Trophoblast cell (in vitro differentiated cells and primary cell): ENCODE results near the gene TNFSF11.

Source experiments
- DNase-seq, 2 donors: peaks; one replicate each; pipeline ENCODE4 v3.0.0-alpha.2; 2016
- H2AFZ ChIP-seq: 2 replicates; pipeline ENCODE4 v1.6.1; 2013; ENCODE audit warnings: low read length, moderate library complexity, mild to moderate bottlenecking; ENCODE audit not compliant: insufficient read depth, poor library complexity
- H2AK5ac ChIP-seq: 2 replicates; pipeline ENCODE4 v1.6.1; 2013; ENCODE audit warnings: mild to moderate bottlenecking, low read length
- H2BK120ac ChIP-seq: 2 replicates; pipeline ENCODE4 v1.6.1; 2013; ENCODE audit warnings: low read length, mild to moderate bottlenecking, moderate library complexity; ENCODE audit not compliant: insufficient read depth, poor library complexity
- H2BK12ac ChIP-seq: 2 replicates; pipeline ENCODE4 v1.6.1; 2013; ENCODE audit warnings: mild to moderate bottlenecking, low read length, moderate library complexity
- H2BK5ac ChIP-seq: 2 replicates; pipeline ENCODE4 v1.6.1; 2013; ENCODE audit warnings: low read length, low read depth, moderate library complexity, mild to moderate bottlenecking; ENCODE audit not compliant: poor library complexity
- H3K14ac ChIP-seq: 2 replicates; pipeline ENCODE4 v1.6.1; 2013; ENCODE audit warnings: mild to moderate bottlenecking, low read length
- H3K18ac ChIP-seq: 2 replicates; pipeline ENCODE4 v1.6.1; 2013; ENCODE audit warnings: mild to moderate bottlenecking, low read length
- H3K23ac ChIP-seq: 2 replicates; pipeline ENCODE4 v1.6.1; 2013; ENCODE audit warnings: low read length
- H3K27ac ChIP-seq: 2 replicates; pipeline ENCODE4 v1.5.1; 2013; ENCODE audit warnings: low read depth, mild to moderate bottlenecking, inconsistent platforms, low read length, moderate library complexity
- H3K27me3 ChIP-seq: 2 replicates; pipeline ENCODE4 v1.6.1; 2013; ENCODE audit warnings: inconsistent platforms, mild to moderate bottlenecking, low read length, moderate library complexity; ENCODE audit not compliant: insufficient read depth
- H3K36me3 ChIP-seq, 2 experiments: 1 replicate in 1 of 2; 2 replicates in 1 of 2; pipeline ENCODE4 v1.6.1; 2013; ENCODE audit warnings: low read length in 2 of 2, mild to moderate bottlenecking in 2 of 2, moderate library complexity in 1 of 2; ENCODE audit not compliant: insufficient read depth in 2 of 2, control insufficient read depth in 1 of 2
- H3K4ac ChIP-seq: 2 replicates; pipeline ENCODE4 v1.6.1; 2013; ENCODE audit warnings: low read depth, mild to moderate bottlenecking, low read length, moderate library complexity
- H3K4me1 ChIP-seq, 2 experiments: 1 replicate in 1 of 2; 2 replicates in 1 of 2; pipeline ENCODE4 v1.6.1; 2013; ENCODE audit warnings: low read length in 2 of 2, mild to moderate bottlenecking in 2 of 2, moderate library complexity in 1 of 2; ENCODE audit not compliant: insufficient read depth in 2 of 2, control insufficient read depth in 1 of 2
- H3K4me2 ChIP-seq: 2 replicates; pipeline ENCODE4 v1.6.1; 2013; ENCODE audit warnings: inconsistent platforms, mild to moderate bottlenecking, low read length, moderate library complexity
- H3K4me3 ChIP-seq: 2 replicates; pipeline ENCODE4 v1.5.1; 2013; ENCODE audit warnings: mild to moderate bottlenecking, low read depth, low read length, inconsistent platforms
- H3K79me1 ChIP-seq: one replicate; pipeline ENCODE4 v1.6.1; 2013; ENCODE audit warnings: low read length
- H3K79me2 ChIP-seq: 2 replicates; pipeline ENCODE4 v1.6.1; 2013; ENCODE audit warnings: low read length, mild to moderate bottlenecking; ENCODE audit not compliant: control insufficient read depth, insufficient read depth, poor library complexity
- H3K9ac ChIP-seq: 2 replicates; pipeline ENCODE4 v1.6.1; 2013; ENCODE audit warnings: mild to moderate bottlenecking, low read length
- H3K9me3 ChIP-seq: 2 replicates; pipeline ENCODE4 v1.6.1; 2013; ENCODE audit warnings: low read depth, mild to moderate bottlenecking, control low read depth, inconsistent platforms, low read length; ENCODE audit not compliant: insufficient read depth
- H4K12ac ChIP-seq: 2 replicates; pipeline ENCODE4 v1.6.1; 2013; ENCODE audit warnings: low read depth, mild to moderate bottlenecking, low read length, moderate library complexity
- H4K8ac ChIP-seq: 2 replicates; pipeline ENCODE4 v1.6.1; 2013; ENCODE audit warnings: low read depth, mild to moderate bottlenecking, low read length, moderate library complexity
- H4K91ac ChIP-seq: one replicate; pipeline ENCODE4 v1.6.1; 2013; ENCODE audit warnings: low read depth, mild to moderate bottlenecking, low read length, moderate library complexity
- WGBS: extraction: QIAGEN DNeasy Blood & Tissue Kit; methylation state at CpG from one replicate; pipeline ENCODE4 v1.1.7; 2013; ENCODE audit warnings: missing lambda C conversion rate; ENCODE audit not compliant: insufficient read length, insufficient coverage; ENCODE audit errors: extremely low coverage; 5-methylcytosine and 5-hydroxymethylcytosine counted together

Gene TNFSF11

DNA sequence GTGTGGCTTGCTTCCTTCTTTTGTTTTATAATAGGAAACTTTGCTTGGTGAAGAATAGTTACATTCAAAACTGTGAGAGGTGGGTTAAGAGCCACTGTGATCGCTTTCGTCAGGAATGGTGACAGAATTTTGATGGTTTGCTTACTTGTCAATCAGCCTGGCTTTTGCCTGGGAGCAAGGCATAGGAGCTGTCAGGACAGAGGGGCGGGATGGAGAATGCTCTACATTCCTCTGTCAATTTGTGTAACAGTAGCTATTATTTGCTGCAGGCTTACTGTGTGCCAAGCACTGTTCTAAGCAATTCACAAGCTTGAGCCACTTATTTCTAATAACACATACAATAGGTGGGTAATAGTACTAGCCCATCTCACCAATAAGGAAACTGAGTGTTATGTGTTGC is 28.1 kb upstream of the TNFSF11 start:
- no CpG with 5 or more reads among the region's 3 CpGs for WGBS
- Histone ChIP-seq H3K4me1 (no peaks in the 10 kb centered on the region), H3K4me3 (no peak overlapping the region), H2BK12ac (no peak overlapping the region), H3K9ac (no peak overlapping the region), H4K8ac (no peak overlapping the region), H3K23ac (no peak overlapping the region), H3K18ac (no peak overlapping the region), H3K79me2 (no peaks in the 10 kb centered on the region), H3K79me1 (no peaks in the 10 kb centered on the region), H4K12ac (no peak overlapping the region), H3K4ac (no peak overlapping the region), H2BK120ac (no peak overlapping the region), H3K4me2 (no peak overlapping the region), H3K14ac (no peak overlapping the region), H3K36me3 (no peaks in the 10 kb centered on the region), H4K91ac (no peak overlapping the region), H3K27ac (no peak overlapping the region), H3K9me3 (peaks cover 3% of the 10 kb centered on the region), H3K27me3 (no peaks in the 10 kb centered on the region), H2BK5ac (no peak overlapping the region), H2AFZ (no peak overlapping the region), H2AK5ac (no peak overlapping the region)
- no peak for DNase-seq

DNA sequence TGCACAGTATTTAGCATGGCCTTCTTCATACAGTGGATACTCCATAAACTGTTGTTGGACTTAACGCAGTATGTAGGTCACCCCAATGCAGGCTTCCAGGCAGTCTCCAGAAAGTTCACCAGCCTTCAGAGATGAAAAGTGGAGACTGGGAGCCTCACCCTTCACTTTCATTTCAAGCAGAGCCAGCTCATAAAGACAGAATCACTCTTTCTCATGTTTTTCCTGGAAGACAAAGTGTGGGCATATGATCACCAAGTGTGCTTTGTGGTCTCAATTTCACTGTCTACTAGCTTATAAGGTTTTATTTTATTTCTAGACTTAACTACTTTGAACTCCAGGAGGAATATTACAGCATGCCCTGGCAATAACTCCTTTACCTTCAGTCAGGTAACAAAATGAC is 26.3 kb upstream of the TNFSF11 start:
- Histone ChIP-seq H2BK120ac (no peak overlapping the region), H3K23ac (no peak overlapping the region), H4K91ac (no peak overlapping the region)

DNA sequence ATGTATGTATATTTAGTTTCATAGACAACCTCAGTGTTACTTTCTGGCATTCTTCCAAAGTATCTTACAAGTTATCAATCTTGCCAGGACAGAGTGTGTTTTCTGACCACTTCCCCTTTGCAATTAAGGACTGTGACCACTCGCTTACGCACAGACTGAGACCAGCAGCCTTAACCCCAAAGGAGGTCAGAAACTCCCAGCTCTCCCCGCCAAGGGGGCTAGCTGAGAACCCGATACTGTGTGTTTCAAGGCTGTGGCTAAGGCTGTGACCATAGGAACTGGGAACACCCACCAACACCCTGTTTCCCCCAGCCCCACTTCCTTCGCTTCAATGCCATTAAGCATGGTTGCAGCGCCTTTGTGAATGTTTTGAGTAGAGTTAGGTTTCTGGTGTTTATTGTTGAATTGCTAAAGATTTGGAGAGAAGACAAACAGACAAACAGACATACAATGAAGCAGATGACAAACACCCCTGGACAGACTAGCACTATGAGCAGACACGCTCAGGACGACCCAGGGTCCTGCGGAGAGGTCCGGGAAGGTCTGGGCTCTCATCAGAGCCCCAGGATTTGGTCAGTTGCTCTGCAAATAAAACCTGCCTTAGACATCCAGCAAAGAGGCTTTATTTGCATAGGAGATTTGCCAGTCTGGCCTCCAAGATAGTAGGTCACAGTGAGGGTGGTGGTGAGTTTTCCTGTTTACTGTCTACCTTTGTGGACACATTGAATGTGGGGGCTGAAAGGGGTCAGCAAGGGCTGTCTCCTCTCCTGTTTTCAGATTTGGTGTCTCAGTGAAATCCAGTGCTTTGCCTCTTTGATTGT is 25.0 kb upstream of the TNFSF11 start:
- no peak overlapping the region for H2BK120ac ChIP-seq
- H3K4me2 ChIP-seq = no peak overlapping the region
- H3K79me1 ChIP-seq = no peaks in the 10 kb centered on the region
- H4K12ac ChIP-seq = no peak overlapping the region
- no peak overlapping the region for H3K27ac ChIP-seq
- no peak overlapping the region for H2BK5ac ChIP-seq
- no peak overlapping the region for H3K23ac ChIP-seq
- no peak overlapping the region for H2AFZ ChIP-seq
- DNase-seq = peak; percentile 9 to 12
- H4K8ac ChIP-seq = no peak overlapping the region
- H3K79me2 ChIP-seq = no peaks in the 10 kb centered on the region
- no peak overlapping the region for H3K4me3 ChIP-seq
- no peak overlapping the region for H3K18ac ChIP-seq
- peaks cover 1% of the 10 kb centered on the region for H3K9me3 ChIP-seq
- no peak overlapping the region for H2AK5ac ChIP-seq
- H3K4me1 ChIP-seq = no peaks in the 10 kb centered on the region
- no peak overlapping the region for H4K91ac ChIP-seq
- H3K4ac ChIP-seq = no peak overlapping the region
- H3K27me3 ChIP-seq = no peaks in the 10 kb centered on the region
- no CpG with 5 or more reads among the region's 10 CpGs for WGBS
- H3K14ac ChIP-seq = no peak overlapping the region
- no peak overlapping the region for H3K9ac ChIP-seq
- no peaks in the 10 kb centered on the region for H3K36me3 ChIP-seq
- H2BK12ac ChIP-seq = no peak overlapping the region

More for the DNA sequence above, 26.3 kb upstream of the TNFSF11 start:
- Histone ChIP-seq H3K18ac (no peak overlapping the region), H3K14ac (no peak overlapping the region), H3K79me1 (no peaks in the 10 kb centered on the region), H3K4me2 (no peak overlapping the region), H3K27ac (no peak overlapping the region), H3K4ac (no peak overlapping the region), H2AK5ac (no peak overlapping the region), H3K27me3 (no peaks in the 10 kb centered on the region), H3K4me1 (no peaks in the 10 kb centered on the region), H4K8ac (no peak overlapping the region), H3K36me3 (no peaks in the 10 kb centered on the region), H4K12ac (no peak overlapping the region), H3K79me2 (no peaks in the 10 kb centered on the region), H3K9ac (no peak overlapping the region), H2BK5ac (no peak overlapping the region), H3K4me3 (no peak overlapping the region), H2AFZ (no peak overlapping the region), H3K9me3 (peaks cover 1% of the 10 kb centered on the region), H2BK12ac (no peak overlapping the region)
- DNase-seq = no peak
- no CpG with 5 or more reads among the region's 1 CpG for WGBS

DNA sequence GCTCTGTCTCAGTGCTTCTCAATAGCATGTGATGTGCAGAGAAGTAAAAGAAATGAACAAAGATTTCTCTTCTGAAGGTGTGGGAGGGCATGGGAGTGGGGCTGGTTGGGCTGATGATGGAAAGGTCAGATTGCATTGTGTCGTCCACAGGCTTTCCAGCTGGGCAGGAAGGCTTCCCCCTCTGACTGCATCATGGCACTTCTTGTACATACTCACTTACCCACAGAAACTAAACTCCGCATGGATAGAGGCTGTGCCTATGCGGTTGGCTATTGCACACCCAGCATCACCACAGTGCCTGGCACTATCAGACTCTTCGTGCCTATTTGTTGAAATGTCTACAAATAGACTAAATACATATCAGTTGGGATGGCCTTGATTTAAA is 24.4 kb upstream of the TNFSF11 start:
- Histone ChIP-seq H3K27me3 (no peaks in the 10 kb centered on the region), H2BK5ac (no peak overlapping the region), H2AFZ (no peak overlapping the region), H3K14ac (no peak overlapping the region), H2BK12ac (no peak overlapping the region), H3K27ac (no peak overlapping the region), H3K36me3 (no peaks in the 10 kb centered on the region), H4K8ac (no peak overlapping the region), H4K91ac (no peak overlapping the region), H2BK120ac (no peak overlapping the region), H3K4me1 (no peaks in the 10 kb centered on the region), H3K4me2 (no peak overlapping the region), H2AK5ac (no peak overlapping the region), H4K12ac (no peak overlapping the region), H3K9ac (no peak overlapping the region), H3K18ac (no peak overlapping the region), H3K4me3 (no peak overlapping the region), H3K23ac (no peak overlapping the region), H3K4ac (no peak overlapping the region), H3K79me2 (no peaks in the 10 kb centered on the region), H3K79me1 (no peaks in the 10 kb centered on the region), H3K9me3 (peaks cover 1% of the 10 kb centered on the region)
- WGBS = no CpG with 5 or more reads among the region's 4 CpGs
- no peak for DNase-seq
